DND-41 (cell line): ENCODE data around the gene SLC7A11.

Experiments
- ATAC-seq: fragments of 200-7000 bp; cut with Tn5 transposase; 3 replicates; pipeline ENCODE4 v1.9.1; 2021; ENCODE audit warnings: low read depth; ENCODE audit not compliant: insufficient read depth
- DNase-seq: peaks from one replicate; pipeline ENCODE4 v3.0.0-alpha.2; 2020
- H2AFZ ChIP-seq: 2 replicates; pipeline ENCODE4 v1.6.0; 2012; ENCODE audit warnings: low read depth, low read length
- H3K27ac ChIP-seq: 2 replicates; pipeline ENCODE4 v1.5.1; 2012; ENCODE audit warnings: low read length, inconsistent platforms
- H3K27me3 ChIP-seq: fragments of 200-600 bp; sonication (generic); 2 replicates; pipeline ENCODE4 v1.6.0; 2012; ENCODE audit warnings: low read length, mild to moderate bottlenecking, inconsistent platforms; ENCODE audit not compliant: insufficient read depth, poor library complexity
- H3K36me3 ChIP-seq: 2 replicates; pipeline ENCODE4 v1.5.1; 2012; ENCODE audit warnings: low read length, inconsistent platforms; ENCODE audit not compliant: insufficient read depth
- H3K4me1 ChIP-seq: 2 replicates; pipeline ENCODE4 v1.5.1; 2012; ENCODE audit warnings: mild to moderate bottlenecking, low read length; ENCODE audit not compliant: insufficient read depth
- H3K4me2 ChIP-seq: 2 replicates; pipeline ENCODE4 v1.6.0; 2012; ENCODE audit warnings: mild to moderate bottlenecking, moderate library complexity, low read length, inconsistent platforms; ENCODE audit not compliant: insufficient read depth
- H3K4me3 ChIP-seq, 2 experiments: fragments of 200-600 bp in 1 of 2; shearing (Covaris generic) in 1 of 2; 2 replicates each; pipeline ENCODE4 v1.5.1; 2012 to 2016; ENCODE audit warnings: inconsistent platforms in 2 of 2, low read length in 2 of 2, mild to moderate bottlenecking in 2 of 2, low read depth in 1 of 2, moderate library complexity in 1 of 2
- H3K79me2 ChIP-seq: 2 replicates; pipeline ENCODE4 v1.6.0; 2012; ENCODE audit warnings: low read length, inconsistent platforms; ENCODE audit not compliant: insufficient read depth
- H3K9ac ChIP-seq: 2 replicates; pipeline ENCODE4 v1.6.0; 2012; ENCODE audit warnings: low read depth, mild to moderate bottlenecking, inconsistent platforms, low read length, moderate library complexity
- H3K9me3 ChIP-seq: 2 replicates; pipeline ENCODE4 v1.5.1; 2012; ENCODE audit warnings: low read length, moderate library complexity, mild to moderate bottlenecking, inconsistent platforms; ENCODE audit not compliant: insufficient read depth, severe bottlenecking
- H4K20me1 ChIP-seq: 2 replicates; pipeline ENCODE4 v1.6.0; 2012; ENCODE audit warnings: low read length; ENCODE audit not compliant: insufficient read depth
- EZH2 ChIP-seq: IDR thresholded peaks from 3 replicates; pipeline ENCODE4 v1.6.1; 2012; ENCODE audit warnings: borderline replicate concordance, low read depth, mild to moderate bottlenecking, moderate library complexity, low read length, inconsistent platforms; ENCODE audit not compliant: severe bottlenecking
- TF ChIP-seq, protein P1 (sequence below): IDR thresholded peaks from 2 replicates; pipeline ENCODE4 v1.5.1; 2012; ENCODE audit warnings: borderline replicate concordance, low read length, moderate library complexity, mild to moderate bottlenecking; ENCODE audit not compliant: poor library complexity, severe bottlenecking; ENCODE audit errors: extremely low read depth

SLC7A11 gene

DNA sequence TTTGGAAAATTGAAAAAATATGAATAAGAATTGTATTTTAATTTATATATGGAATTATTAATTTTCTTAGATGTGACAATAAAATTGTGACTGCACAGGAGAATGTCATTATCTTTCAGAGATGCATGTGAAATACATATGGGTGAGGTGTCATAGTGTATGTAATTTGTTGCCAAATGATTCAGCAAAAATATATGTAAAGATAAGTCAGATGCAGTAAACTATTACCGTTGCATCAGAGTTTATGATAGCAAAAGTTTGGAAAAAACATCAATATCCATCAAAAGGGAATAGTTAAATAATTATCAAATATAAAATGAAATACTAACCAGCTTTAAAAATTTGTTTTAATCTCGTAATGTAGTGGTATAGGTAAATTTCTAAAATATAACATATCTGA, 10.4 kb upstream of the SLC7A11 start:
- H4K20me1 ChIP-seq, result no peaks in the 10 kb centered on the region
- H3K79me2 ChIP-seq, result no peaks in the 10 kb centered on the region
- DNase-seq (no peak), ATAC-seq (no peak)
- no peaks in the 10 kb centered on the region for H3K36me3 ChIP-seq
- H3K9ac ChIP-seq, result no peak overlapping the region
- H3K4me2 ChIP-seq, result no peak overlapping the region
- H3K4me3 ChIP-seq, result no peak overlapping the region
- TF ChIP-seq, protein P1, sequence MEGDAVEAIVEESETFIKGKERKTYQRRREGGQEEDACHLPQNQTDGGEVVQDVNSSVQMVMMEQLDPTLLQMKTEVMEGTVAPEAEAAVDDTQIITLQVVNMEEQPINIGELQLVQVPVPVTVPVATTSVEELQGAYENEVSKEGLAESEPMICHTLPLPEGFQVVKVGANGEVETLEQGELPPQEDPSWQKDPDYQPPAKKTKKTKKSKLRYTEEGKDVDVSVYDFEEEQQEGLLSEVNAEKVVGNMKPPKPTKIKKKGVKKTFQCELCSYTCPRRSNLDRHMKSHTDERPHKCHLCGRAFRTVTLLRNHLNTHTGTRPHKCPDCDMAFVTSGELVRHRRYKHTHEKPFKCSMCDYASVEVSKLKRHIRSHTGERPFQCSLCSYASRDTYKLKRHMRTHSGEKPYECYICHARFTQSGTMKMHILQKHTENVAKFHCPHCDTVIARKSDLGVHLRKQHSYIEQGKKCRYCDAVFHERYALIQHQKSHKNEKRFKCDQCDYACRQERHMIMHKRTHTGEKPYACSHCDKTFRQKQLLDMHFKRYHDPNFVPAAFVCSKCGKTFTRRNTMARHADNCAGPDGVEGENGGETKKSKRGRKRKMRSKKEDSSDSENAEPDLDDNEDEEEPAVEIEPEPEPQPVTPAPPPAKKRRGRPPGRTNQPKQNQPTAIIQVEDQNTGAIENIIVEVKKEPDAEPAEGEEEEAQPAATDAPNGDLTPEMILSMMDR, result no peak
- no peak for TF ChIP-seq EZH2
- H2AFZ ChIP-seq, result no peak overlapping the region
- H3K27ac ChIP-seq, result no peak overlapping the region
- 0 out of 2 replicates have a peak, but pooled peaks cover 10% of the 10 kb centered on the region for H3K4me1 ChIP-seq
- H3K9me3 ChIP-seq, result no peaks in the 10 kb centered on the region
- H3K27me3 ChIP-seq, result no peaks in the 10 kb centered on the region

DNA sequence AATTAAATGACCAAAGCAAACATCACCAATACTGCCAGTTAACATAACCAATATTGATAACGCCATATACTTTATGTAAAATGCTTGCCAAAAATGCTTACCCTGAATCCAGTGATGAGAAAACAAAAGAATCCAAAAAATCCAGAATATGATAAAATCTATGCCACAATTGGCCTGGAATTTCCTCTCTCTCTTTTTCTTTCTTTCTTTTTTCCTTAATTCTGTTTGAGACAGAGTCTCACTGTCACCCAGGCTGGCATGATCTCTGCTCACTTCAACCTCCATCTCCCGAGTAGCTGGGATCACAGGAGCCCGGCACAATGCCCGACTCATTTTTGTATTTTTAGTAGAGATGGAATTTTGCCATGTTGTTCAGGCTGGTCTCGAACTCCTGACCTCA, 9.8 kb upstream of the SLC7A11 start:
- Histone ChIP-seq H3K27ac (no peak overlapping the region), H3K9ac (no peak overlapping the region)

DNA sequence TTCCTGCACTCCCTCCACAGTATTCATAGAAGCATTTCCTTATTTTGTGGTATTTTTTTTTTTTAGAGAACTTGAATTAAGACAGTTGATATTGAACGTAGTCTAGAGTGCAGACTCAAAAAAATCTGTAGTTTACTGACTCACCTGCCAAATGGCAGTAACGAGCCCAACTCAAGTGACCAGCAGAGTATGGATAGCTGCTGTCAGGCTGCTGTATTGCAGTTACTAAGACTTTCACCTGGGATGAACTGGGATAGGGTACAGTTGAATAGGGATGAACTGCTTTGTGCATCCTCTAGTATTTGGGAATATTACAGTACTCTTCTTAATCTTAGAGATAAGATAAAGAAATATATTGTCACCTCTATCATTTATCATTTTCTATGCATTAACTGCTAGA, 7.0 kb upstream of the SLC7A11 start:
- no peaks in the 10 kb centered on the region for H3K79me2 ChIP-seq
- no peaks in the 10 kb centered on the region for H3K9me3 ChIP-seq
- TF ChIP-seq, protein P1, result no peak
- no peak for TF ChIP-seq EZH2
- DNase-seq (no peak), ATAC-seq (no peak)
- H3K27ac ChIP-seq, result no peak overlapping the region
- H3K9ac ChIP-seq, result no peak overlapping the region
- peaks cover 5% of the 10 kb centered on the region; the same call in 1 of the 2 replicates for H3K4me1 ChIP-seq
- H3K4me3 ChIP-seq, result no peak overlapping the region
- no peak overlapping the region for H2AFZ ChIP-seq
- no peaks in the 10 kb centered on the region for H3K36me3 ChIP-seq
- H4K20me1 ChIP-seq, result no peaks in the 10 kb centered on the region
- H3K27me3 ChIP-seq, result no peaks in the 10 kb centered on the region
- no peak overlapping the region for H3K4me2 ChIP-seq

More for the DNA sequence above, 9.8 kb upstream of the SLC7A11 start:
- no peaks in the 10 kb centered on the region for H3K36me3 ChIP-seq
- DNase-seq (no peak), ATAC-seq (no peak)
- TF ChIP-seq, protein P1, result no peak
- no peak for TF ChIP-seq EZH2
- no peaks in the 10 kb centered on the region for H3K9me3 ChIP-seq
- H3K27me3 ChIP-seq, result no peaks in the 10 kb centered on the region
- H2AFZ ChIP-seq, result no peak overlapping the region
- H3K79me2 ChIP-seq, result no peaks in the 10 kb centered on the region
- 0 out of 2 replicates have a peak, but pooled peaks cover 10% of the 10 kb centered on the region for H3K4me1 ChIP-seq
- H3K4me3 ChIP-seq, result no peak overlapping the region
- H4K20me1 ChIP-seq, result no peaks in the 10 kb centered on the region
- no peak overlapping the region for H3K4me2 ChIP-seq

DNA sequence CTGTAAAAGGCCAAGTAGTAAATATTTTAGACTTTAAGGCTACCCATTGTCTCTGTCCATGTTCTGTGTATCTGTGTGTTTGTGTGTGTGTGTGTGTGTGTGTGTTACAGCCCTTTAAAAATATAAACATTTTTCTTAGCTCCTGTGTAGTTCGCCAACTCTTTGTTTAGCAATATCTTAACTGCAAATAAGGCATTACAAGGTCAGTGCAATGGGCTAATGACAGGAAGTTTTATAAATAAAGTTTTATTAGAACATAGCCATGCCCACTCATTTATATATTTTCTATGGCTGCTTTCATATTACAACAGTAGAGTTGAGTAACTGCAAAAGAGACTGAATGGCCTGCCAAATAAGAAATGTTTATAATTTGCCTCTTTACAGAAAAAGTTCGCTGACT, 5.9 kb upstream of the SLC7A11 start:
- no peak overlapping the region for H3K9ac ChIP-seq
- H4K20me1 ChIP-seq, result no peaks in the 10 kb centered on the region
- TF ChIP-seq, protein P1, result no peak
- no peak overlapping the region for H3K27ac ChIP-seq
- no peaks in the 10 kb centered on the region for H3K79me2 ChIP-seq
- no peaks in the 10 kb centered on the region for H3K27me3 ChIP-seq
- H3K4me3 ChIP-seq, result no peak overlapping the region
- H3K36me3 ChIP-seq, result no peaks in the 10 kb centered on the region
- ATAC-seq, result no peak
- H2AFZ ChIP-seq, result 0 out of 2 replicates have a peak overlapping the region, but pooled peaks have one; percentile 58
- no peaks in the 10 kb centered on the region for H3K9me3 ChIP-seq
- DNase-seq, result no peak
- peaks cover 15% of the 10 kb centered on the region for H3K4me1 ChIP-seq
- H3K4me2 ChIP-seq, result no peak overlapping the region
